ENCODE measurements around the gene KCNQ5. TPM values are rescaled to one million over a fixed set of nuclear protein-coding genes. Genes with fewer than 3 reads are reported as not detected.

The KCNQ5 gene
- polyA plus RNA-seq, 3 donors = not detected

GRCh38 chr6:72740135-72740534 is 118.3 kb downstream of the KCNQ5 start:
- Histone ChIP-seq H4K20me1 (ENCODE audit: insufficient read depth, low read length) (no peaks in the 10 kb centered on the region), H3K9ac (ENCODE audit: insufficient read depth, low read length, poor library complexity, severe bottlenecking) (no peak overlapping the region), H3K4me2 (replicated peaks; ENCODE audit: extremely low read depth, low read length, poor library complexity, severe bottlenecking) (no peak overlapping the region), H3K9me3 (replicated peaks in 1 of 2; ENCODE audit: control insufficient read depth in 1 of 2, insufficient read depth in 1 of 2, low read length in 2 of 2) (no peaks in the 10 kb centered on the region), H3K4me1 (ENCODE audit: control insufficient read depth in 1 of 2, insufficient read depth in 2 of 2, low read length in 2 of 2) (peaks cover 7 to 17% of the 10 kb centered on the region in 2 donors), H3K27ac (ENCODE audit: low read depth in 1 of 2, low read length in 2 of 2) (no peak overlapping the region), H3K36me3 (replicated peaks in 1 of 2; ENCODE audit: control insufficient read depth in 1 of 2, insufficient read depth in 2 of 2, low read length in 2 of 2) (no peaks in the 10 kb centered on the region), H2AFZ (ENCODE audit: insufficient read depth, low read depth, low read length, poor library complexity, severe bottlenecking) (peak overlapping the region; percentile 57), H3K79me2 (ENCODE audit: insufficient read depth, low read length) (no peaks in the 10 kb centered on the region), H3K27me3 (ENCODE audit: control insufficient read depth in 2 of 2, insufficient read depth in 2 of 2, low read length in 2 of 2) (no peaks in the 10 kb centered on the region), H3K4me3 (replicated peaks in 1 of 3; ENCODE audit: low read depth in 2 of 3, low read length in 3 of 3) (no peak overlapping the region)
- intact Hi-C loops (cut with micrococcal nuclease) = no loop called here
- peak in 1 of 3 donors; percentile 6 for DNase-seq
- no peak overlapping the region for H3K27ac Mint-ChIP-seq
- WGBS (ENCODE audit: insufficient coverage) = 0% methylated on average over 2 of the region's 2 CpGs
- no peaks in the 10 kb centered on the region for H3K36me3 Mint-ChIP-seq
- H3K4me3 Mint-ChIP-seq = no peak overlapping the region
- TF ChIP-seq, protein P1, sequence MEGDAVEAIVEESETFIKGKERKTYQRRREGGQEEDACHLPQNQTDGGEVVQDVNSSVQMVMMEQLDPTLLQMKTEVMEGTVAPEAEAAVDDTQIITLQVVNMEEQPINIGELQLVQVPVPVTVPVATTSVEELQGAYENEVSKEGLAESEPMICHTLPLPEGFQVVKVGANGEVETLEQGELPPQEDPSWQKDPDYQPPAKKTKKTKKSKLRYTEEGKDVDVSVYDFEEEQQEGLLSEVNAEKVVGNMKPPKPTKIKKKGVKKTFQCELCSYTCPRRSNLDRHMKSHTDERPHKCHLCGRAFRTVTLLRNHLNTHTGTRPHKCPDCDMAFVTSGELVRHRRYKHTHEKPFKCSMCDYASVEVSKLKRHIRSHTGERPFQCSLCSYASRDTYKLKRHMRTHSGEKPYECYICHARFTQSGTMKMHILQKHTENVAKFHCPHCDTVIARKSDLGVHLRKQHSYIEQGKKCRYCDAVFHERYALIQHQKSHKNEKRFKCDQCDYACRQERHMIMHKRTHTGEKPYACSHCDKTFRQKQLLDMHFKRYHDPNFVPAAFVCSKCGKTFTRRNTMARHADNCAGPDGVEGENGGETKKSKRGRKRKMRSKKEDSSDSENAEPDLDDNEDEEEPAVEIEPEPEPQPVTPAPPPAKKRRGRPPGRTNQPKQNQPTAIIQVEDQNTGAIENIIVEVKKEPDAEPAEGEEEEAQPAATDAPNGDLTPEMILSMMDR (IDR thresholded peaks at IDR 0.05) = no peak
- H3K27me3 Mint-ChIP-seq (ENCODE audit: low read depth in 3 of 3) = peaks cover 0 to 1% (median 0%) of the 10 kb centered on the region in 3 donors
- peaks cover 31% of the 10 kb centered on the region for H3K4me1 Mint-ChIP-seq
- peaks cover 0 to 3% (median 0%) of the 10 kb centered on the region in 7 donors for H3K9me3 Mint-ChIP-seq

DNA sequence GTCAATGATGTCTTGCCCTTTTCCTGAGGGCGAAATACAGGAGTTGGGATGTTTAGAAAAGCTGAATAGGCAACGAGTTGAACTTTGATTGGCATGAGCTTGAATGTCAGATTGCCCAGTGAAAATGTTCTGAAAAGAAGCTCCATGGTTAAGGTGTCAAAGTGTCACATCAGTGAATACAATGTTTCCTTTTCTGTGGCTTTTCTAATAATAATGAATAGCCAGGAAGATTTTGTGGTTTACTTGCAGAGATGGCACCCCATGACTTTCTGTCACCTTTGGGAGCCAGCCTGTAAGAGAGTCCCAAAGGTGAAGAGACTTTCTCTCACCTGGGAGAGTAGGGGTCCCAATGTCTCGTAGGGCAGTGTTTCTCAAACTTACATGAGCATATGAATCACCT is 119.2 kb downstream of the KCNQ5 start:
- H3K4me1 Mint-ChIP-seq = peaks cover 31% of the 10 kb centered on the region
- H3K36me3 Mint-ChIP-seq = no peaks in the 10 kb centered on the region
- intact Hi-C loops (cut with micrococcal nuclease) = no loop called here
- peaks cover 0 to 3% (median 0%) of the 10 kb centered on the region in 7 donors for H3K9me3 Mint-ChIP-seq
- Histone ChIP-seq H3K4me2 (replicated peaks; ENCODE audit: extremely low read depth, low read length, poor library complexity, severe bottlenecking) (no peak overlapping the region), H3K36me3 (replicated peaks in 1 of 2; ENCODE audit: control insufficient read depth in 1 of 2, insufficient read depth in 2 of 2, low read length in 2 of 2) (no peaks in the 10 kb centered on the region), H3K4me3 (replicated peaks in 1 of 3; ENCODE audit: low read depth in 2 of 3, low read length in 3 of 3) (no peak overlapping the region), H4K20me1 (ENCODE audit: insufficient read depth, low read length) (no peaks in the 10 kb centered on the region), H2AFZ (ENCODE audit: insufficient read depth, low read depth, low read length, poor library complexity, severe bottlenecking) (no peak overlapping the region), H3K27ac (ENCODE audit: low read depth in 1 of 2, low read length in 2 of 2) (no peak overlapping the region), H3K79me2 (ENCODE audit: insufficient read depth, low read length) (no peaks in the 10 kb centered on the region), H3K27me3 (ENCODE audit: control insufficient read depth in 2 of 2, insufficient read depth in 2 of 2, low read length in 2 of 2) (no peaks in the 10 kb centered on the region), H3K9me3 (replicated peaks in 1 of 2; ENCODE audit: control insufficient read depth in 1 of 2, insufficient read depth in 1 of 2, low read length in 2 of 2) (no peaks in the 10 kb centered on the region), H3K4me1 (ENCODE audit: control insufficient read depth in 1 of 2, insufficient read depth in 2 of 2, low read length in 2 of 2) (peaks cover 7 to 17% of the 10 kb centered on the region in 2 donors), H3K9ac (ENCODE audit: insufficient read depth, low read length, poor library complexity, severe bottlenecking) (no peak overlapping the region)
- peaks cover 0 to 1% (median 0%) of the 10 kb centered on the region in 3 donors for H3K27me3 Mint-ChIP-seq (ENCODE audit: low read depth in 3 of 3)
- WGBS (ENCODE audit: insufficient coverage) = 86% methylated on average over 2 of the region's 3 CpGs
- no peak for DNase-seq
- no peak overlapping the region for H3K4me3 Mint-ChIP-seq
- no peak overlapping the region for H3K27ac Mint-ChIP-seq
- TF ChIP-seq, protein P1 (IDR thresholded peaks at IDR 0.05) = no peak

Data from CD14-positive monocyte (primary cell).